GM12874 (cell line): Measurements from ENCODE around the gene AOAH.

Source experiments
- TF ChIP-seq, protein P1 (sequence below): IDR thresholded peaks from 2 replicates; pipeline ENCODE4 v1.5.1; 2011; ENCODE audit warnings: low read depth, mild to moderate bottlenecking, control low read depth, low read length, moderate library complexity; ENCODE audit not compliant: insufficient read depth

AOAH gene

DNA sequence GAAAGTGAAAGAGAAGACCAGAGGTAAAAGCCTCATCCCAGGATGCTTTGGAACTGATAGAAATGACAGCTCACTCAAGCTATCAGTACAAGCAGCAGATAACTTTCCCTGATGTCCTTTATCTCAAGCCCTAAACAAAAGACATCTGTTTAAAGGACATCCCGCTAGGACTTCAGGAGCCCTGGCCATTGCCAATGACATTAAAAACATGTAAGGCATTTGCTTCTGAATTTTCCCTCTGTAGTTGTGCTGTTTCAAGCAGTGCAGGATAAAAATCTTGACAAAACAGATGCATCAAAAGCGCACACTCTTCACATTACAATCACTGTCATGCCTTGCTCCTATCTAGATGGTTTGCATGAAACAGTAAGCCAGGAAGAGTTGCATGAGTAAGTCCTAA is 159.8 kb downstream of the AOAH start:
- TF ChIP-seq, protein P1, sequence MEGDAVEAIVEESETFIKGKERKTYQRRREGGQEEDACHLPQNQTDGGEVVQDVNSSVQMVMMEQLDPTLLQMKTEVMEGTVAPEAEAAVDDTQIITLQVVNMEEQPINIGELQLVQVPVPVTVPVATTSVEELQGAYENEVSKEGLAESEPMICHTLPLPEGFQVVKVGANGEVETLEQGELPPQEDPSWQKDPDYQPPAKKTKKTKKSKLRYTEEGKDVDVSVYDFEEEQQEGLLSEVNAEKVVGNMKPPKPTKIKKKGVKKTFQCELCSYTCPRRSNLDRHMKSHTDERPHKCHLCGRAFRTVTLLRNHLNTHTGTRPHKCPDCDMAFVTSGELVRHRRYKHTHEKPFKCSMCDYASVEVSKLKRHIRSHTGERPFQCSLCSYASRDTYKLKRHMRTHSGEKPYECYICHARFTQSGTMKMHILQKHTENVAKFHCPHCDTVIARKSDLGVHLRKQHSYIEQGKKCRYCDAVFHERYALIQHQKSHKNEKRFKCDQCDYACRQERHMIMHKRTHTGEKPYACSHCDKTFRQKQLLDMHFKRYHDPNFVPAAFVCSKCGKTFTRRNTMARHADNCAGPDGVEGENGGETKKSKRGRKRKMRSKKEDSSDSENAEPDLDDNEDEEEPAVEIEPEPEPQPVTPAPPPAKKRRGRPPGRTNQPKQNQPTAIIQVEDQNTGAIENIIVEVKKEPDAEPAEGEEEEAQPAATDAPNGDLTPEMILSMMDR, result no peak

DNA sequence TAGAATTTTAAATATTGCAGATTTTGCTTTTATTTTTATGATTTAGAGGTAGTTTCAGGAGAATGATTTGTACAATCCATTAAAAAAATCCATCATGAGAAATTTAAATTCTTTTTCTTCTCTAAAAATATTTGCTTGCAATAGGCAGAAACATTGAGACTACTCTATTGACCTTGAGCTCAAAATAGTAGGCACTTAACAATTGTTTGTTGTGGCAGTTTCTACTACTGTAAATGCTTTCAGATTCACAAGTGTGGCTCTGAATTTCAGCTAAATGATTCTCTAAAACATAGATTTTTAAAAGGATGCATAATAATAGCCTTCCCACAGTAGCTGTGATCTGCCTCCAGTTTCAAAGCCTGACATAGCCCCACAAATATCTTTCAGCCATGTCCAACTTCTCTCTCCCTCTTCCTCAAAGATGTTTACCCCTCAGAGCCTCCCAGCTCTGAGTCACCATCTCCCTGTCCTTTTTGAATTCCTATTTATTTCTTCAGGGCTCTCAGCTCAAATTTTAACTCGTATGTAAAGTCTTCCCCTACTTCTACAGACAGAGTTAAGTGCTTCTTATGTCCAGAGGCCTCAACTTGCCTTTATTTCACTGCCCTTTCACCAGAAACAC is 160.5 kb downstream of the AOAH start:
- TF ChIP-seq, protein P1, result no peak

GRCh38 chr7:36562121-36562520 is 162.2 kb downstream of the AOAH start:
- TF ChIP-seq, protein P1, result no peak

DNA sequence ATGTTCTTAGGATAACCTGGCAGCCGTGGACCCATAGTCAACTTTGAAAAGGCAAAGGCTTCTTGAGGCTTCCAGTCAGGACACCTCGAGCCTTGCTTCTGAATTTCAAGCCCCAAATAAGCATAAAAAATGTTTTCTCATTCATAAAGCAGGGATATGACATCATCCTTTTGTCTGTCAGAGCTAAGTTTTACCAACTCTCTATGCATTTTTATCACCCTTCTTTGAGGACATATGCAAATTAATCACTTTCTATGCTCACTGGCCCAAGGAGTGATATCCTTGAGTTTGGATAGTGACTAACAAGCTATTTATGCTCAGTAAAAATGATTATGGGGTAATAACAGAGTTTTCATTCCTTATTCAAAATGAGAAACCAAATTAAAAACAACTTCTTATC is 175.3 kb downstream of the AOAH start:
- TF ChIP-seq, protein P1, result no peak

DNA sequence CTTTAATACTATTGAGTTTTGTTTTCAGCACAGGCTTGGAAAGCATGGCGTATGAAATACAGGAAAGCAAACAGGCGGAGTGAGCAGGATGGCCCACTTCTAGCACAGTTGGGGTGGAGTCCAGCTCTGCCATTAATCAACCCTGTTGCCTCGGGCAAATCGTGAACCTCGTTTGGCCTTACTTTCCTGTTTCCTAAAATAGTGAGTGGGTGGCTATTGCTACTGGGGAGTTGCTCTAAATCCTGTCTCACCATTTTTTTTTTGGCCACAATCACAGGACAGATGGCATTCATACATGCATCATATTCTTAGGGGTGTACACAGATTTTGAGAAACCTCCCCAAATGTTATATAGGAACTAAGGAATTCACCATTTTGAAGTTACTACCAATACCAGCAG is 176.9 kb downstream of the AOAH start:
- TF ChIP-seq, protein P1, result no peak

GRCh38 chr7:36546331-36546730 is 178.0 kb downstream of the AOAH start:
- TF ChIP-seq, protein P1, result no peak

GRCh38 chr7:36545291-36545690 is 179.0 kb downstream of the AOAH start:
- TF ChIP-seq, protein P1, result no peak
